ENCODE results near the gene KIF16B.

KIF16B gene

GRCh38 chr20:16486532-16486931, 86.7 kb downstream of the KIF16B start:
- Histone ChIP-seq H3K36me3 (ENCODE audit: control insufficient read depth in 1 of 2, insufficient read depth in 2 of 2, low read length in 2 of 2) (peaks cover 8 to 31% of the 10 kb centered on the region in 2 donors), H3K4me3 (ENCODE audit: low read depth in 1 of 2, low read length in 2 of 2) (no peak overlapping the region), H3K9ac (ENCODE audit: low read depth in 1 of 2, low read length in 2 of 2) (no peak overlapping the region), H3K27me3 (ENCODE audit: control insufficient read depth in 1 of 2, insufficient read depth in 2 of 2, low read length in 2 of 2) (no peaks in the 10 kb centered on the region), H3K4me1 (ENCODE audit: control insufficient read depth in 1 of 2, insufficient read depth in 2 of 2, low read length in 2 of 2) (no peaks in the 10 kb centered on the region), H3K27ac (ENCODE audit: low read depth, low read length) (no peak overlapping the region), H3K9me3 (ENCODE audit: control insufficient read depth in 1 of 2, low read length in 2 of 2) (no peaks in the 10 kb centered on the region)

DNA sequence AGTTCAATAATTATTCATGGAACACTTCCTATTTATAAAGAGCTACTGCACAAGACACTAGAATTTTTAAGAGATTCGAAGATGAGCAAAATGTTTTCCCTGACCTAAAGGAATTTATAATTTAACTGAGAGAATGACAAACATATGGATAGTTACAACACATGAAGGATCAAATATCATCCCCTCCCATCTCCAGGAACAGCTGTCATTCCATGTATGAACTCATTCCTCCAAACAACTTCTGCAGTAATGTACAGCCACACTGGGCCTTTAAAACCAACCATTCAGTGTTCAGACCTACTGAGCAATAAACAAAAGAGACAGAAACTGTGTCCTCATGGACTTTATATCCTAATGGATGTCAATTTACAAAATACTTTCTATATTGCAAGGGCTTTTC, 87.8 kb downstream of the KIF16B start:
- no peaks in the 10 kb centered on the region for H3K9me3 ChIP-seq (ENCODE audit: control insufficient read depth in 1 of 2, low read length in 2 of 2)
- H3K36me3 ChIP-seq (ENCODE audit: control insufficient read depth in 1 of 2, insufficient read depth in 2 of 2, low read length in 2 of 2) = peaks cover 8 to 30% of the 10 kb centered on the region in 2 donors
- H3K4me3 ChIP-seq (ENCODE audit: low read depth in 1 of 2, low read length in 2 of 2) = no peak overlapping the region
- H3K27me3 ChIP-seq (ENCODE audit: control insufficient read depth in 1 of 2, insufficient read depth in 2 of 2, low read length in 2 of 2) = no peaks in the 10 kb centered on the region
- H3K9ac ChIP-seq (ENCODE audit: low read depth in 1 of 2, low read length in 2 of 2) = no peak overlapping the region
- no peaks in the 10 kb centered on the region for H3K4me1 ChIP-seq (ENCODE audit: control insufficient read depth in 1 of 2, insufficient read depth in 2 of 2, low read length in 2 of 2)
- no peak overlapping the region for H3K27ac ChIP-seq (ENCODE audit: low read depth, low read length)

DNA sequence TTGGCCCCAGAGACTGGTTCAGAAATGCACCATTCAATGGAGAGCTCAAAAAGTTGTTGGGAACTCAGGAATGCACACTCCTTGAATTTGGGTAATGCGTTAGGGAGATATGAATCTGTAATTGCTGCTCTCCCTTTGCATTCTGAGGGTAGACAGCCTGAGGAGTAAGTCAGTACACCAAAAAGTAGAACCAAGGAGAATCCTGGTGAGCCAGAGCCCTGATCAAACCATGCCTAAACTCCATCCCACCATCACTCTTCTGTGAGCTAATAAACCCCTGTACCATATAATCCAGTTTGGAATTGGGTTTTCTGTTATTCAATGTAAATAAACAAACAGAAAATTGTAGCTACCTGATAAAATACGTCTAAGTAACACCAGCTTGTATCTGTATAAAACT, 90.2 kb downstream of the KIF16B start:
- Histone ChIP-seq H3K9ac (ENCODE audit: low read depth in 1 of 2, low read length in 2 of 2) (no peak overlapping the region), H3K4me1 (ENCODE audit: control insufficient read depth in 1 of 2, insufficient read depth in 2 of 2, low read length in 2 of 2) (peaks cover 1 to 2% of the 10 kb centered on the region in 2 donors), H3K4me3 (ENCODE audit: low read depth in 1 of 2, low read length in 2 of 2) (no peak overlapping the region), H3K36me3 (ENCODE audit: control insufficient read depth in 1 of 2, insufficient read depth in 2 of 2, low read length in 2 of 2) (peaks cover 4 to 31% of the 10 kb centered on the region in 2 donors), H3K9me3 (ENCODE audit: control insufficient read depth in 1 of 2, low read length in 2 of 2) (no peaks in the 10 kb centered on the region), H3K27ac (ENCODE audit: low read depth, low read length) (no peak overlapping the region), H3K27me3 (ENCODE audit: control insufficient read depth in 1 of 2, insufficient read depth in 2 of 2, low read length in 2 of 2) (no peaks in the 10 kb centered on the region)

DNA sequence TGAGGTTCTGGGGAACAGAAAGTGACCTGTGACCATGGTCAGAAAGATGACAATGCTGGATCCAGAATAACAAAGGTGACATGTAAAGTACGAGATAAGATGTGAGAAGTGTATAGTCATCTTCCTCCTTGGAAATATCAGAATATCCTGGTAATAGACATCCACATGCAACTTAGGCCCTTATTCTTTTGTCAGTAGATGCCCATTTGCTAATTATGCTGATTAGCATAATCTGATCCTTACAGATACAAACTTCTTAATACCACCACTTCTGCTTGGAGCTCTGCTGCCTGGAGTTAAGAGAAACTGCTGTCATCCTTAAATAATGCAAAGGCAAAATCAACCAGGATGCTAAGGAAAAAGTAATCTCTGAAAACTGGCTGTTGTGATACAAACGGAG, 91.3 kb downstream of the KIF16B start:
- Histone ChIP-seq H3K36me3 (ENCODE audit: control insufficient read depth in 1 of 2, insufficient read depth in 2 of 2, low read length in 2 of 2) (peaks cover 4 to 31% of the 10 kb centered on the region in 2 donors), H3K9ac (ENCODE audit: low read depth in 1 of 2, low read length in 2 of 2) (no peak overlapping the region), H3K27ac (ENCODE audit: low read depth, low read length) (no peak overlapping the region), H3K4me3 (ENCODE audit: low read depth in 1 of 2, low read length in 2 of 2) (no peak overlapping the region), H3K4me1 (ENCODE audit: control insufficient read depth in 1 of 2, insufficient read depth in 2 of 2, low read length in 2 of 2) (peaks cover 10 to 11% of the 10 kb centered on the region in 2 donors), H3K27me3 (ENCODE audit: control insufficient read depth in 1 of 2, insufficient read depth in 2 of 2, low read length in 2 of 2) (no peaks in the 10 kb centered on the region), H3K9me3 (ENCODE audit: control insufficient read depth in 1 of 2, low read length in 2 of 2) (no peaks in the 10 kb centered on the region)

- Histone ChIP-seq H3K27ac (ENCODE audit: low read depth, low read length) (no peak overlapping the region), H3K4me1 (ENCODE audit: control insufficient read depth in 1 of 2, insufficient read depth in 2 of 2, low read length in 2 of 2) (peaks cover 14 to 21% of the 10 kb centered on the region in 2 donors), H3K36me3 (ENCODE audit: control insufficient read depth in 1 of 2, insufficient read depth in 2 of 2, low read length in 2 of 2) (peaks cover 0 to 31% of the 10 kb centered on the region in 2 donors), H3K9ac (ENCODE audit: low read depth in 1 of 2, low read length in 2 of 2) (no peak overlapping the region), H3K9me3 (ENCODE audit: control insufficient read depth in 1 of 2, low read length in 2 of 2) (no peaks in the 10 kb centered on the region), H3K4me3 (ENCODE audit: low read depth in 1 of 2, low read length in 2 of 2) (no peak overlapping the region), H3K27me3 (ENCODE audit: control insufficient read depth in 1 of 2, insufficient read depth in 2 of 2, low read length in 2 of 2) (no peaks in the 10 kb centered on the region)
Observed at GRCh38 chr20:16479666-16480065, 93.6 kb downstream of the KIF16B start.

DNA sequence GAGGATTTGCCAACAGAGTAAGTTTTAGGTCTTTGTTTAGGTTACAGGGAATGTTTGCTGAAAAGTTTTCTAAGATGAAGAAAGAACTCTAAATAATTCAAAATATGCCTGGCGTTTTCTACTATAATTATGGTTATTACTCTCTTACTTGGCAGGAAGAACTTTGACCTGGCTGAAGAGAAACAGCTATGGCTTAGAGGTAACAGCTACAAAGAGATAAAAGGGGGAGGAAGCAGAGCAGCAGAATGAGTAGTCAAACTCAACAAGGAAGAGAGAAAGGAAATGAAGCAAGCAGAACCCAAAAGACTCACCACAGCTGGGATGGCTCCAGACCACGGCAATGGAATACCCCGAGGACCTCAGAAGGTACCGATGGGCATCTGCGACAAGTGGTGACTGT, 95.6 kb downstream of the KIF16B start:
- Histone ChIP-seq H3K36me3 (ENCODE audit: control insufficient read depth in 1 of 2, insufficient read depth in 2 of 2, low read length in 2 of 2) (peaks cover 0 to 20% of the 10 kb centered on the region in 2 donors), H3K4me3 (ENCODE audit: low read depth in 1 of 2, low read length in 2 of 2) (no peak overlapping the region), H3K4me1 (ENCODE audit: control insufficient read depth in 1 of 2, insufficient read depth in 2 of 2, low read length in 2 of 2) (peaks cover 14 to 21% of the 10 kb centered on the region in 2 donors), H3K27ac (ENCODE audit: low read depth, low read length) (no peak overlapping the region), H3K9me3 (ENCODE audit: control insufficient read depth in 1 of 2, low read length in 2 of 2) (no peaks in the 10 kb centered on the region), H3K27me3 (ENCODE audit: control insufficient read depth in 1 of 2, insufficient read depth in 2 of 2, low read length in 2 of 2) (no peaks in the 10 kb centered on the region), H3K9ac (ENCODE audit: low read depth in 1 of 2, low read length in 2 of 2) (no peak overlapping the region)

DNA sequence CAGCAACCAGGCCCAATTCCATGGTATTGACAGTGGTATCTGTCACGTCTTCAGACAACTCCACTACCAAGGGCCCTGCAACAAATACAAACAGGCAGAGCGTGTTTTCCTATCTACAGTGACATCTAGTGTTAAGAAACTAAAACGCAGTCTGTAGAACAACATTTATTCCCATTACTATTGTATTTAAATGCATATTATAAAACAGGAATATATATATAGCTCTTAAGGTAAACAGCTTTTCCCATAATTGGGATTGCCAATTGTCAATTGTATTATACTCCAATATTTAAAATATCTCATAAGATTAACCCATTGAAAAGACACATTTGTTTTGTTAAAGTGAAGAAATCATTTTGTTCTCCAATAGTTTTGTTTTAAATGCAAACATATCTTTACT, 97.2 kb downstream of the KIF16B start:
- peaks cover 14 to 21% of the 10 kb centered on the region in 2 donors for H3K4me1 ChIP-seq (ENCODE audit: control insufficient read depth in 1 of 2, insufficient read depth in 2 of 2, low read length in 2 of 2)
- H3K27ac ChIP-seq (ENCODE audit: low read depth, low read length) = no peak overlapping the region
- peaks cover 0 to 10% of the 10 kb centered on the region in 2 donors for H3K36me3 ChIP-seq (ENCODE audit: control insufficient read depth in 1 of 2, insufficient read depth in 2 of 2, low read length in 2 of 2)
- no peak overlapping the region for H3K4me3 ChIP-seq (ENCODE audit: low read depth in 1 of 2, low read length in 2 of 2)
- H3K27me3 ChIP-seq (ENCODE audit: control insufficient read depth in 1 of 2, insufficient read depth in 2 of 2, low read length in 2 of 2) = no peaks in the 10 kb centered on the region
- no peak overlapping the region for H3K9ac ChIP-seq (ENCODE audit: low read depth in 1 of 2, low read length in 2 of 2)
- no peaks in the 10 kb centered on the region for H3K9me3 ChIP-seq (ENCODE audit: control insufficient read depth in 1 of 2, low read length in 2 of 2)

- Histone ChIP-seq H3K9me3 (ENCODE audit: control insufficient read depth in 1 of 2, low read length in 2 of 2) (no peaks in the 10 kb centered on the region), H3K36me3 (ENCODE audit: control insufficient read depth in 1 of 2, insufficient read depth in 2 of 2, low read length in 2 of 2) (peaks cover 0 to 10% of the 10 kb centered on the region in 2 donors), H3K27me3 (ENCODE audit: control insufficient read depth in 1 of 2, insufficient read depth in 2 of 2, low read length in 2 of 2) (no peaks in the 10 kb centered on the region), H3K9ac (ENCODE audit: low read depth in 1 of 2, low read length in 2 of 2) (no peak overlapping the region), H3K27ac (ENCODE audit: low read depth, low read length) (no peak overlapping the region), H3K4me1 (ENCODE audit: control insufficient read depth in 1 of 2, insufficient read depth in 2 of 2, low read length in 2 of 2) (peaks cover 14 to 21% of the 10 kb centered on the region in 2 donors), H3K4me3 (ENCODE audit: low read depth in 1 of 2, low read length in 2 of 2) (no peak overlapping the region)
Observed at GRCh38 chr20:16475225-16475624, 98.0 kb downstream of the KIF16B start.

DNA sequence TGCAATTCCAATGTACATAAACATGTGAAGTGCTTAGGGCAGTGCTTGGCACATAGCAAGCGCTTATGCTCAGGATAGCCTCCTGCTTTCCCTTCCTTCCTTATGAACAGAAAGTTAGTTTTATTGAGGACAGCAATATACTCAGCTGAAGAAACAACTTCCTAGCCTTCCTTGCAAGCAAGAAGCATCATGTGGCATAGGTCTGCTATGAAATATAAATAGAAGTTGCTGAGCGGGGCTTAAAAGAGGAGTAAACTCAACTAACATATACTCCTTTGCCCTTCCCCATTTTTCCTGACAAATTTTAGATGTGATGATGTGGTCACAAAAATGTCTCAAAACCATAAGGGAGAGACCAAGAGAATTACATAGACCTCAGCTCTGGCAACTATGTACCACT, 98.9 kb downstream of the KIF16B start:
- no peaks in the 10 kb centered on the region for H3K9me3 ChIP-seq (ENCODE audit: control insufficient read depth in 1 of 2, low read length in 2 of 2)
- no peak overlapping the region for H3K4me3 ChIP-seq (ENCODE audit: low read depth in 1 of 2, low read length in 2 of 2)
- H3K36me3 ChIP-seq (ENCODE audit: control insufficient read depth in 1 of 2, insufficient read depth in 2 of 2, low read length in 2 of 2) = peaks cover 0 to 3% of the 10 kb centered on the region in 2 donors
- no peak overlapping the region for H3K27ac ChIP-seq (ENCODE audit: low read depth, low read length)
- H3K4me1 ChIP-seq (ENCODE audit: control insufficient read depth in 1 of 2, insufficient read depth in 2 of 2, low read length in 2 of 2) = peaks cover 14 to 21% of the 10 kb centered on the region in 2 donors
- H3K9ac ChIP-seq (ENCODE audit: low read depth in 1 of 2, low read length in 2 of 2) = no peak overlapping the region
- no peaks in the 10 kb centered on the region for H3K27me3 ChIP-seq (ENCODE audit: control insufficient read depth in 1 of 2, insufficient read depth in 2 of 2, low read length in 2 of 2)

GRCh38 chr20:16472045-16472872, 101.0 kb downstream of the KIF16B start:
- Histone ChIP-seq H3K27me3 (ENCODE audit: control insufficient read depth in 1 of 2, insufficient read depth in 2 of 2, low read length in 2 of 2) (no peaks in the 10 kb centered on the region), H3K27ac (ENCODE audit: low read depth, low read length) (no peak overlapping the region), H3K4me1 (ENCODE audit: control insufficient read depth in 1 of 2, insufficient read depth in 2 of 2, low read length in 2 of 2) (peaks cover 5 to 12% of the 10 kb centered on the region in 2 donors), H3K4me3 (ENCODE audit: low read depth in 1 of 2, low read length in 2 of 2) (no peak overlapping the region), H3K36me3 (ENCODE audit: control insufficient read depth in 1 of 2, insufficient read depth in 2 of 2, low read length in 2 of 2) (no peaks in the 10 kb centered on the region), H3K9me3 (ENCODE audit: control insufficient read depth in 1 of 2, low read length in 2 of 2) (no peaks in the 10 kb centered on the region), H3K9ac (ENCODE audit: low read depth in 1 of 2, low read length in 2 of 2) (no peak overlapping the region)
